GM23248 (cell line): ENCODE data around the gene CHGA.

ENCODE experiments used
- EZH2 ChIP-seq: fragments of 200-600 bp; sonication (generic); IDR thresholded peaks from 2 replicates; pipeline ENCODE4 v1.6.1; 2018; ENCODE audit warnings: antibody characterized with exemption, mild to moderate bottlenecking; ENCODE audit not compliant: insufficient read depth, poor library complexity, severe bottlenecking
- EZH2phosphoT487 ChIP-seq: fragments of 200-600 bp; sonication (generic); IDR thresholded peaks from 2 replicates; pipeline ENCODE4 v1.6.1; 2018; ENCODE audit warnings: antibody characterized with exemption, moderate library complexity, mild to moderate bottlenecking, low read depth; ENCODE audit not compliant: insufficient read depth

DNA sequence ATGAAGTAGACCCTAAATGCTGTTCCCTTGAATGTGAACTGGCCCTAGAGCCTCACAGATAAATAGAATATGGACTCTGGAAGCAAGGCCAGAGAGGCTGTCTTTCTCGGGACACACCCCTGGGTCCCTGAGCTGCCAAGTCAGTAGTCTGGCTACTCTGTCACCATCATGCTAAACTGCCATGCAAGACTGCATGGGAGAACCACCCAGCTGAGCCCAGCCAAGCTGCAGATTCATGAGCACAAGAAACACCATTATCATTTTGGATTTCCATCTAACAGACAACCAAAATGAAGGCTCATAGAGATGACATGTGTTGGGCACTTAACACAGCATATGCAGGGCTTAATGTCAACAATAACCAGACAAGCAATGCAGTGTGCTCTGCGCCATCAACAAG, 53.3 kb downstream of the CHGA start:
- no peak for TF ChIP-seq EZH2phosphoT487
- no peak for TF ChIP-seq EZH2
